Testis (tissue), 3 donors: ENCODE measurements around the gene RFX1. TPM values are rescaled to one million over a fixed set of nuclear protein-coding genes. Genes with fewer than 3 reads are reported as not detected.

Experiments
- DNase-seq: peaks from one replicate; pipeline ENCODE4 v3.0.0-alpha.2; 2019
- H3K27ac ChIP-seq, 2 donors: fragments of 200-600 bp; sonication (generic); one replicate each; pipeline ENCODE4 v1.5.1; 2019
- H3K27me3 ChIP-seq: fragments of 200-600 bp; sonication (generic); one replicate; pipeline ENCODE4 v1.5.1; 2019
- H3K36me3 ChIP-seq: fragments of 200-600 bp; sonication (generic); one replicate; pipeline ENCODE4 v1.5.1; 2017; ENCODE audit warnings: low read depth; ENCODE audit errors: missing control alignments
- H3K4me1 ChIP-seq: fragments of 200-600 bp; sonication (generic); one replicate; pipeline ENCODE4 v1.5.1; 2019
- H3K4me3 ChIP-seq, 2 donors: fragments of 200-600 bp; sonication (generic); one replicate each; pipeline ENCODE4 v1.5.1; 2017 to 2019
- H3K9me3 ChIP-seq: fragments of 200-600 bp; sonication (generic); one replicate; pipeline ENCODE4 v1.5.1; 2017
- CTCF ChIP-seq, 3 experiments: fragments of 450-650 bp in 2 of 3; fragments of 200-600 bp in 1 of 3; sonication (generic) in 1 of 3; IDR thresholded peaks; one replicate each; pipeline ENCODE4 v1.5.1; 2016 to 2019; ENCODE audit warnings: antibody characterized with exemption in 3 of 3, mild to moderate bottlenecking in 2 of 3, moderate library complexity in 1 of 3
- POLR2A ChIP-seq: fragments of 450-650 bp; IDR thresholded peaks from one replicate; pipeline ENCODE4 v1.6.1; 2017; ENCODE audit warnings: antibody characterized with exemption, mild to moderate bottlenecking, moderate library complexity
- WGBS, 2 donors: methylation state at CpG; one replicate each; pipeline ENCODE4 v1.1.5; 2018; 5-methylcytosine and 5-hydroxymethylcytosine counted together
- intact Hi-C: fragments of 100-400 bp; cut with DNase I; formaldehyde crosslinking; loops from one replicate; pipeline ENCODE4 v1.15.1; 2023; ENCODE audit warnings: low total_unique reads
- polyA plus RNA-seq: library from polyadenylated mRNA; stranded (reverse); fragments of 350-450 nt; fragmentation: Illumina TruSeq; extraction: RNeasy Lipid Tissue Mini Kit (QIAGEN cat#74804); gene quantifications from one replicate; pipeline ENCODE4 v1.2.3, GENCODE V29; 2014; ENCODE audit warnings: low read depth, low replicate concordance; ENCODE audit not compliant: insufficient read depth
- total RNA-seq, 2 donors: library from RNA; depleted of rRNA; stranded (reverse); fragments of >200 nt; gene quantifications; one replicate each; pipeline ENCODE4 v1.2.3, GENCODE V29; 2016

The RFX1 gene
- total and polyA plus RNA-seq, 3 donors from 2014 or later, result 18.3 to 40.9 (median 24.2) TPM

- no peaks in the 10 kb centered on the region for H3K9me3 ChIP-seq
- TF ChIP-seq POLR2A, result no peak
- no peak for TF ChIP-seq CTCF (IDR thresholded peaks at IDR 0.05)
- peaks cover 3% of the 10 kb centered on the region for H3K4me1 ChIP-seq
- DNase-seq, result peak; percentile 54
- H3K27ac ChIP-seq, result peak overlapping the region; percentile 46 to 66
- 47 to 53% methylated on average over 35 to 49 of the region's 55 CpGs for WGBS, 2 donors
- no peaks in the 10 kb centered on the region for H3K27me3 ChIP-seq
- H3K4me3 ChIP-seq, result peak overlapping the region; percentile 21 to 47
- intact Hi-C loops, result no loop called here
- H3K36me3 ChIP-seq, result no peaks in the 10 kb centered on the region
These were observed 44.1 kb downstream of the RFX1 start for GRCh38 chr19:13961826-13962698.

- no peak for TF ChIP-seq POLR2A
- TF ChIP-seq CTCF (IDR thresholded peaks at IDR 0.05), result no peak
- no peak overlapping the region for H3K4me3 ChIP-seq
- DNase-seq, result no peak
- WGBS, 2 donors, result 80 to 88% methylated on average over 26 to 39 of the region's 39 CpGs
- no peak overlapping the region for H3K27ac ChIP-seq
- H3K4me1 ChIP-seq, result peaks cover 3% of the 10 kb centered on the region
- no peaks in the 10 kb centered on the region for H3K9me3 ChIP-seq
- intact Hi-C loops, result no loop called here
- no peaks in the 10 kb centered on the region for H3K27me3 ChIP-seq
- no peaks in the 10 kb centered on the region for H3K36me3 ChIP-seq
These were observed 45.0 kb downstream of the RFX1 start for GRCh38 chr19:13960863-13961784.

- no peak for TF ChIP-seq POLR2A
- peak in 1 of 3 experiments; percentile 9 for TF ChIP-seq CTCF (IDR thresholded peaks at IDR 0.05)
- intact Hi-C loops, result no loop called here
- no peaks in the 10 kb centered on the region for H3K9me3 ChIP-seq
- WGBS, 2 donors, result 92 to 100% methylated on average over 6 to 27 of the region's 27 CpGs
- no peak for DNase-seq
- no peaks in the 10 kb centered on the region for H3K27me3 ChIP-seq
- H3K27ac ChIP-seq, result no peak overlapping the region
- no peaks in the 10 kb centered on the region for H3K36me3 ChIP-seq
- peaks cover 3% of the 10 kb centered on the region for H3K4me1 ChIP-seq
- H3K4me3 ChIP-seq, result no peak overlapping the region
These were observed 45.9 kb downstream of the RFX1 start for GRCh38 chr19:13959962-13960862.

GRCh38 chr19:13959141-13959961 is 46.8 kb downstream of the RFX1 start:
- no peaks in the 10 kb centered on the region for H3K36me3 ChIP-seq
- H3K27me3 ChIP-seq, result no peaks in the 10 kb centered on the region
- H3K9me3 ChIP-seq, result no peaks in the 10 kb centered on the region
- H3K27ac ChIP-seq, result no peak overlapping the region
- DNase-seq, result no peak
- WGBS, 2 donors, result 90 to 95% methylated on average over 4 to 38 of the region's 41 CpGs
- intact Hi-C loops, result no loop called here
- H3K4me1 ChIP-seq, result peaks cover 3% of the 10 kb centered on the region
- TF ChIP-seq CTCF (IDR thresholded peaks at IDR 0.05), result no peak
- no peak for TF ChIP-seq POLR2A
- H3K4me3 ChIP-seq, result no peak overlapping the region
